GM19351 (cell line): ENCODE measurements around the gene PUM1.

Experiments
- ATAC-seq: cut with Tn5 transposase; IDR thresholded peaks from one replicate; pipeline ENCODE4 v1.9.1; 2021; ENCODE audit warnings: mild to moderate bottlenecking, moderate library complexity; ENCODE audit not compliant: unreplicated experiment

Gene PUM1

GRCh38 chr1:30908316-30908695 is 157.2 kb downstream of the PUM1 start:
- ATAC-seq: no peak

DNA sequence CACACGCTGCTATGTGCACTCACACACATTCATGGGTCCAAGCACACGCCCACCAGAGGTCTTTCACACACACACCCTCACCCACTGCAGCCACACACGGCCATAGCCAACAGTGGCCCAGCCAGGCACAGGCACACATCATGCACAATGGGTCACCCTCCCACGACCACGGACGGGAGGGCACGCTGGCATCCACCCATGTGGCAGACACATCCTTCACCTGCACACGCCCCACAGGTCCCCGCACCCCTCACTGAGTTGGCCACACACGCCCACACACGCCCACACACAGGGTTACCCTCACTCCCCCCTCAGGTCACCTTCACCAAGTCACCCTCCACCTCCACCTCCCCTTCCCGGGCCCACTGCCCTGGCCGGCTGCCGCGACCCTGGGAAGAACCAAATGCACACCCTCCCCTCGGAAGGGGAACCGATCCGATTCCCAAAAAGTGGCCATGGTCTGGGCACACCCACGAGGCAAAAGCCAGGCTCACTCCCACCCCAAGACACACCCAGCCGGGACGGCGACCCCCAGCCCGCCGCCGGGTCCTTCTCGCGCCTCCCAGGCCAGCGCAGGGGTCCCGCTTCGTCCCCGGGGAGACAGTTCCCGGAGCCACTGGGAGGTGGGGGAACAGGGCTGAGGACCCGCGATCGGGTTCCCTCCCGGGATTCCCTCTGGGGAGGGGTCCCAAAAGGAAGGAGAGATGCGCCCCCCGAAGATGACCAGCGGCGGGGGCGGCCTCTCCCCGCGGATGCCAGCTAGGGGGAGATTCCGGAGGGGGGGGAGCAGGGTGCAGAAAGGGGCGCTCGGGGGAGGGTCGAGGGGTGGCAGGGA is 157.8 kb downstream of the PUM1 start:
- no peak for ATAC-seq

- no peak for ATAC-seq
Observed at GRCh38 chr1:30906631-30907441, 158.7 kb downstream of the PUM1 start.

- ATAC-seq: no peak
Observed at GRCh38 chr1:30905916-30906620, 159.4 kb downstream of the PUM1 start.

DNA sequence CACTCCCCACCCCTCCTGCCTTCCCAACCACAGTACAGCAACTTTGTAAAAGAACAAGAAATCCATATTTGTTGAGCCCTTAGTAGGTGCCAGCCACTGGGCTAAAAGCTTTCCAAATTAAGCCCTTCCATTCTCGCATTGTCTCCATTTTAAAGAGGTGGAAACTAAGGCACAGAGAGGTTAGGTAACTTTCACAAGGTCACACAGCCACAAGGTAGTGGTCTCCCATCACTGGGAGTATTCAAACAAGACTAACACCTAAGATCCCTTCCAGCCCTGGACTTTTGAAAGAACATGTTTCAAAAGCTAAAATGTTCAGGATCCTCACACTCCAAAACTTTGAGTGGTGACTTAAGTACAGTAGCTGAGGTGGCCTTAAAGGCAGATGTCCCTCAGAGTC is 160.1 kb downstream of the PUM1 start:
- ATAC-seq: no peak

DNA sequence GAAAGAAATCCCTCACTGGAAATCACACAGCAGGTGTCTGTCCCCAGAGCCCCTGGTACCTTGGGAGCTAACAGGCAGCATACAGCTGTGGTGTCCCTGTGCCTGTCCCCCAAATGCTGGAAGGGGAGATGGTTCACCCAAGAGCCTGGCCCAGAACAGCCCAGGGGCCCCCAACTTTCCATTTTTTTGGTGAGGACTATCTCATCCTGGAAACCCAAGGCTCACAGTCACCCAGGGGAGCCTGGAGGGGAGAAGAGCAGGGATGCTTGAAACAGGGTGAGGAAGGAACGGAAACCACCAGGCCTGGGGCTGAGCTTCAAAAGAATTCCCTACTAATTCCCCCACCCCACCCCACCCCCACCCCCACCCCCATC is 160.6 kb downstream of the PUM1 start:
- ATAC-seq: no peak

GRCh38 chr1:30904191-30904961 is 161.1 kb downstream of the PUM1 start:
- ATAC-seq: no peak

DNA sequence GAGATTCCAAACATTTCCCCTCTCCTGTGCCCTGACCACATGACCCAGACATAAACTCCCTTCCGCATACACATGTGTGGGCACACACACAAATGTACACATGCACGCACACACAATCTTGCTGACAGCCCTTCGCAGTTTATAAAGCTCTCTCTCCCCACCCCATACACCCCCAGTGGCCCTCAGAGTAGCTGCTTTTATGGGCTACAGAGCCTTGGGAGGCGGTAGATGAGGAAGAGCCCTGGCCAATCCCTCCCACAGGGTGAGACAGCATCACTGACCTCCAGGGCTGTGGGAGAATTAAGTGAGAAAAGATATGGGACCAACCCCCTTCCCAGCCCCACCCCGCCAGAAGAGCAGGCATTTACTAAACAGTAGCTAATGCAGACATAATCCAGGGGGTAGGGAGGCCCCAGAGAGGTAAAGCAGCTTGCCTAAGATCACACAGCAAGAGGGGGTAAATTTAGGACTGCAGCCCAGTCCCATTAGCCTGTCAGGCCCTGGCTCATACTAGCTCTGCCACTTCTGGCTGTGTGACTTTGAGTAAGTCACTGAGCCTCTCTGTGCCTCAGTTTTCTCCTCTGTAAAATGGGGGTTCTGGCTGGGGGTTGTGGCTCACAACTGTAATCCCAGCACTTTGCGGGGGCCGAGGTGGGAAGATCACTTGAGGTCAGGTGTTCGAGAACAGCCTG is 162.0 kb downstream of the PUM1 start:
- ATAC-seq: no peak

GRCh38 chr1:30902593-30903290 is 162.8 kb downstream of the PUM1 start:
- no peak for ATAC-seq

DNA sequence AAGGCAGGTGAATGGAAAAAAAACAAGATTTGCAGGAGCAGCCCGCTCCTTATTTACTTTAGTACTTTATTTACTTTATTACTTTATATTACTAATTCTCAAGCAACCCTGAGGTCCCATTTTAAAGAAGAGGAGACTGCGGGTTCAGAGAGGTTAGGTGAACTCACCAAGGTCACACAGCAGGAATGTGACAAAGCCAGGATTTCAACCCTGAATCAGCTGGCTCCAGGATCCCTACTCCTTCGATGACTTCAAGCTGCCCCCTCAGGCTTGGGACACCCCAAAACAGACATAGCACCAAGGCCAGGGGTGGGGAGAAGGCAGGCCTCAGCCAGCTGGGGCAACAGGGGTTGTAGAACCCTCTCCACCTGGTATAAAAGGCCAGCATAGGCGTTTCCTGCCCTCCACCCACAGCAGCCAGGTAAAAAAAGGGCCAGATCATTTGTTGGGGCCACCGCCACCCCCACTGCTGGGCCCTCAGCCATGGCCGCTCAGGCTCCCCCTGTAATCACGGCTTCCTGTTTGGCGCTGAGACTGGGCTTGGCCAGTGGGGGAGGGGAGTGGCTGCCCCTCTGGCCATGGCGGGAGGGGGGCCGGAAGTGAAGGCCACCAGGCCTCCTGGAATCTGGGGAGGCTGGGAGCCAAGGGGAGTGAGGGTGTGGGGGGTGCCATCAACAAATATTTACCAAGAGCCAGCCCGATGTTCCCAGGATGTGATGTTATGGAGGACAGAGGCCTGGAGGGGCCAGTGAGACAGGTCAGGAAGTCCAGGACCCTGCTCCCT is 163.5 kb downstream of the PUM1 start:
- no peak for ATAC-seq

- ATAC-seq: no peak
Observed at GRCh38 chr1:30900931-30901560, 164.5 kb downstream of the PUM1 start.

DNA sequence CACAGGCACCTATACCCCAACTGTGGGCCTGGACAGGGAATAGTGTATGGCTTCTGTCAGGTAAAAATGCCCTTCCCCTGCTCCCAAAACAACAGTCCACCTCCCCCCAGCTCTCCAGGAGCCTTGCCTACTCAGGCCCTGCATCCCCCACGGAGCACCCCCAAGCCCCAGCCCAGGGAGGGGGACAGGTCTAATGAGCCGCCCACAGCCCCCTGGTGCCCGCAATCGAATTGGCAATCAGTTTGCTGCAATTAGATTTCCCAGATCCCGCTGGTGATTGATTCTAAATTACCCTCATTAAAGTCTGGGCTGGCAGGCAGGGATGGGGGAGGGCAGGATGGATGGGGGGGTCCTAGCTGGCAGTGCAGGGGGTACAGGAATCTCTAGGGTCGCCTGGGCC is 165.0 kb downstream of the PUM1 start:
- no peak for ATAC-seq

DNA sequence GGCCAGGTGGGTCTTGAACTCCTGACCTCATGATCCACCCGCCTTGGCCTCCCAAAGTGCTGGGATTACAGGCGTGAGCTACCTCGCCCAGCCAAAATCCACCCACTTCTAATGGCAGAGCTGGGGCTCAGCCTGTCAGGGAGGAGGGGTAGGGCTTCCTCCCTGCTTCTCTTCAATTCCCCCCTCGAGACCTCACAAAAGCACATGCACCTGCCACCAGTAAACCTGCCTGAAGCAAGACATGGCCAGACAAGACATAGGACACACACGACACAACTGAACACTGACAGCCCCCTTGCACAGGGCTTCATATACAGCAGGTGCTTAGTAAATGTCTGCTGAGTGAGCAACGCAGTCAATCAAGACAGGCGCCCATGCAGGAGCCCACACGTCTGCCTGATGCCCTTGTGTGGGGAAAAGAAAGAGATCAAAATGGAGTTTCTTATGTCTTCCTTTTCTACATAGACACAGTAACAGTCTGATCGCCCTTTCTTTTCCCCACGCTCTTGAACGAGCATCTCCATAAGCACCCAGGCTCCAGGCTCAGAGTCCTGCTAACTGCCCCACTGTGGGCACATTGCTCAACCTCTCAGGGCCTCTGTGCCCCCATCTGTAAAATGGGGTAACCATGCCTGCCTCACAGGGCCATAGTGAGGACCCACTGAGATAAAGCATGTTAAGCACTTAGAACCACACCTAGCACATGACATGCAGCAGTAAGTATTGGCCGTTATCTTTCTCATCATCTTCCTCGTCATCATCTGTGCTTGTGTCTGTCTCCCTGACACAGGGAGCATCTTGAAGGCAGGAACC is 165.7 kb downstream of the PUM1 start:
- no peak for ATAC-seq

DNA sequence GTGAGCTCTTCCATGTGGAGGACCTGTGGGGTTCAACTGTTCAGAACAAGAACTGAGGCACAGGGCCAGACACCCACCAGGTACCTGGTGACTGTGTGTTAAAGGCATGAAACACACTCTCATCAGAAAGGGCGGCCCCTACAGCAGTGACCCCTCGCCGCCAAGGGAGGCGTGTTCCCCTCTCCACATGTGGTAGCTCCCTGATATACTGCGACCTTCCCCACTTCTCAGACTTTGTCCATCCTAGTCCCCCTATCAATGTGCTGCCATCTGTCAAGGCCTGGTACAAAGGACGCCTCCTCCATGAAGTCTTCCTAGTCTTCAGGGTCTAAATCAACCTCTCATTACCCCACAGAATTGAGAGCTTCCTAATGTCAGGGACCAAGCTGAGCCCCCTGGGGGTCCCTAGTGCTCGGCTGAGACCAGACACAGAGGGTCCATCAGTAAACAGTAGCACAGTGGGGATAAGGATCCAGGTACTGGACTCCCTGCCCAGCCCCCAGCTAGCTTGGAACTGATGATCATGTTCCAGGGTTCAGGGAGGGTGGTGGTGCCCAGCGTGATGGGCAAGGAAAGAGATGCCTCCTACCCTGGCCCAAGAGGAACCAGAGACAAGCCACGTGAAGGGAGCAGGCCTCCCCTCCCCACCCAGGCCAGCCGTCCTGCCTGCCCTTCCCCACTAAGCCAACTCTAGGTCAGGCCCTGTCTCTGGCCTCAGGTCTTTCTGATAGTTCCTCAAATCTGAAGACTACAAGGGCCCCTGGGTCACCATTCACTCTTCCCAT is 167.3 kb downstream of the PUM1 start:
- ATAC-seq: no peak

DNA sequence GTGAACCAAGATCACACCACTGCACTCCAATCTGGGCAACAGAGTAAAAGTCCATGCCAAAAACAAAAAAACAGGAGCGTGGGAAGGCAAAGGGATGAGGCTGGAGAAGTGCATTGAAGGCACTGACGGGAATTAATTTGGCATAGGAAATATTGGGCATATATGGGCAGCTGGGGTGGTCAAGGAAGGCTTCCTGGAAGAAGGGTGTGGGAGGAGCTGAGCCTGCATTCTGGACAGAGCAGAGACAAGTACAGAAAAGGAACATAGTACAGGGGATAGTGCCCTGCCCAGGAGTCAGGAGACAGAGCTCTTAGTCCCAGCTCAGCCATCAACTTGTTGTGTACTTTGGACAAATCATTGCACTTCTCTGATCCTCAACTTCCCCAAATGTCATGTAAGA is 168.6 kb downstream of the PUM1 start:
- ATAC-seq: no peak

DNA sequence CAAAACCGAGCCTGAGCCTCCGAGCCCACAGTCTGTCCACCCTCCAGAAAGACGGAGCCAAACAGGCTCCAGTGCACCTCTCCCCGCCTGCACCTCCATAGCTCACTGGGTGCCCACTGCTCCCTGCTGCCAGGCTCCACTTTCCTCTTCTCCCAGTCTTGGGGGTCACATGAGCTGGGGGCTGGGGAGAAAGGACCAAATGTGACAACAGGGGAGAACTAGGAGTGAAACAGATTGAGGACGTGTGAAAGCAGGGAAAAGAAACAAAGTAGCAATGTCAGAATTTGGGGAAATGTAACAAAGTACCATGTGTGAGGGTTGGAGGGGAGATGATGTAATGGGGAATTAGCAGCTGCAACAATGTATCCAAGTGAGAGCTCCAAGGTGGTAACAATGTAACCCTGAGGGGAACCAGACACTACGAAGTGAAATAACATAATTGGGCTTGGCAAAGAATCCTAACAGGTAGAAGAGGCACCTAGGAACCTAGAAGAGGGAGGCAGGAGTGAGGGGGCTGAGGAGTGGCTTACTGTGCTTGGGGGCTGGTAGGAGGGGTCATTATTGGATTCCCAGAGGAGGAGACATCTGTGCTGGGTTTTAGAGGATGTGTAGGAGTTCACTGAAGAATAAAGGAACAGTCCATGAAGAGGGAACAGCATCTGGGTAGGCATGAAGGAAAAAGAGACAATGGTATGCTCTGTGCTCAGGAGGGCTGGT is 169.4 kb downstream of the PUM1 start:
- no peak for ATAC-seq
